ENCODE measurements around the gene TMEM270.

Gene TMEM270

DNA sequence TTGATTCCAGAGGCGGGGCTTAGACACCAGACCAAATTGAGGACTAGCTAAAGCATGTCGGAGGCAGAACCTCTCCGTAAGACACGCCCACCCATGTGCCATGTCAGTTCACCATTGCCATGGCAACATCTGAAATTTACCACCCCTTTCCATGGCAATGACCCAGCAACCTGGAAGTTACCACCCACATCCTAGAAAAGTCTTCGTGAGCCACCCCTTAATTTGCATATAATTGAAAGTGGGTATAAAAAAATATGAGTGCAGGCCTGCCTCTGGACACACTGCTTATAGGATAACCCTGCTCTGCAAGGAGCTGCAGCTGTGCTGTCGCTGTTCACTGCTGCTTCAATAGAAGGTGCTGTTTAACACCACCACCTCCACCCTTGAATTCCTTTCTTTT is 28.0 kb downstream of the TMEM270 start:
- peak; percentile 27 for DNase-seq (ENCODE audit: low spot score)

DNA sequence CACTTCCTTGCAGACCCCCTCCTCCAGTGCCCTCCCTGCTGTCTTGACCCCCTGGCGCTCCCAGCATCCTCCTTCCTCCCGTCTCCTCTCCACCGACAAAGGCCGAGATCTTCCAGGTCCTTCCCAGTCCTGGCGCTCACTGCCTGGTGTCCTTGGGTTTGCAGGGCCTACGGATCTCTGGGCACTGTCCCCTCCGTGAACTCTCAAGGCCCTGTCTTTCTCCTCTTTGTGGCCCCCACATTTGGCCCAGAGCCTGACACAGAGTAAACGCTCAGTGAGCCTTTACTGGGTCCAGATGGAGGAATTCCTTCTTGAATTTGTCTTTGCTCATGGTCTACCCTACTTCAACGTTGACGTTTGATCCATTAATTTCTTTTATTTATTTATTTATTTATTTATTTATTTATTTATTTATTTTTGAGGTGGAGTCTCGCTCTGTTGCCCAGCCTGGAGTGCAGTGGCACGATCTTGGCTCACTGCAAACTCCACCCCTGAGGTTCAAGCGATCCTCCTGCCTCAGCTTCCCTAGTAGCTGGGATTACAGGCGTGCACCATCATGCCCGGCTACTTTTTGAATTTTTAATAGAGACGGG is 29.7 kb downstream of the TMEM270 start:
- no peak for DNase-seq (ENCODE audit: low spot score)

DNA sequence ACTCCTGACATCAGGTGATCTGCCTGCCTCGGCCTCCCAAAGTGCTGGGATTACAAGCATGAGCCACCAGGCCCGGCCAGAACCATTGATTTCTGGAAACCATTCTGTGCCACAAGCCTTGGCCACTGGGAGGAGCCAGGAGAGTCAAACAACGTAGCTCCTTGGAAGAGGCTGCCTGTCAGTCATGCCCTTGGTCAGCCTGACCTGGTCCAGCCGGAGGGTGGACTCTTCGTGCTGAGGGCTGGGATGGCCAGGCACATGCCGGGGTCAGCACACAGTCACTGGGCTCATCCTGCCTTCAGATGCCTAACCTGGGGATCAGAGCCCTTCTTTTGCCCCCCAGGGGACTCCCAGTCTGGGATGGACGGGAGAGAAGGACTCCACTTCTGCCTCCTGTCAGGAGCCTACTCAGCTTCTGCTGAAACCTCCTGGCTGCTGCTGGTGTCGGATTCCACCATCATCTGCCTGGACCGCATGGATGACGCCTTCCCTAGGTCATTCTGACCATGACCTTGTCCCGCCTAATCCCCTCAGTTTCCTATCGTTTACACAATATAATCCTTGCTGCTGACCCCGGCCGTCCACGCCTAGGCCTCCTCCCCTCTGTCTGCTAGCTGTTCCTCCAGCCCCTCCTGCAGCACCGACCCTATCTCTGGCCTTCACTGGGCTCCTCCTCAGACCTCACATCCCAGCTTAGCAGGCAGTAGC is 30.4 kb downstream of the TMEM270 start:
- no peak for DNase-seq (ENCODE audit: low spot score)

DNA sequence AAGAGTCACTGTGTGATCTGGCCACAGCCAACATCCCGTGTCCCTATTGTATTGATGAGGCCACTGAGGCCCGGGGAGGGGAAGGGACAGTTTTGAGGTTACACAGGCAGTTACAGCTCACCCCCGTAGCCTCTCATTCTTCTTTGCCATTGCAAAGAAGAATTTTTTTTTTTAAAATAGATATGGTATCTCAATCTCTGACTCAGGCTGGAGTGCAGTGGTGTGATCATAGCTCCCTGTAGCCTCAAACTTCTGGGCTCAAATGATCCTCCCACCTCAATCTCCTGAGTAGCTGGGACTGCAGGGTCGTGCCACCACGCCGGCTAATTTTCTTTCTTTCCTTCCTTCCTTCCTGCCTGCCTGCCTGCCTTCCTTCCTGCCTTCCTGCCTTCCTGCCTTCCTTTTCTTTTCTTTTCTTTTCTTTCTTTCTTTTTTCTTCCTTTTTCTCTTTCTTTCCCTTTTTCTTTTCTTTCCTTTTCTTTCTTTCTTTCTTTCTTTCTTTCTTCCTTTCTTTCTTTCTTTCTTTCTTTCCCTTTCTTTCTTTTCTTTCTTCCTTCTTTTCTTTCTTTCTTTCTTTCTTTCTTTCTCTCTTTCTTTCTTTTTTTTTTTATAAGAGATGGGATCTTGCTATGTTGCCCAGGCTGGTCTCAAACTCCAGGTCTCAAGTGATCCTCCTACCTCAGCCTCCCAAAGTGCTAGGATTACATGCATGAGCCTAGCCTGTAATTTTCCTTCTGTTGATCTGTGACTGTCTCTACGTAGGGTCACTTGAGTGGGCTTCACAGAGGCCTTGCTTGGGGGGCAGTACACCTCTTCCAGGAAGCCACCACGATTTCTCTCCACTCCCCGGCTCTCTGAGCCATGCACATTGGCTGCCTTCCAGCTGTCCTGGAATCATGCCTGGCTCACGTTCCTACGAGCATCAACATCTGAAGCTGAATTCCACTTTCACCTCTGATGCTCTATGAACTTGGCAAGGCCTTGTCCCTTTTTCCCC is 31.3 kb downstream of the TMEM270 start:
- DNase-seq (ENCODE audit: low spot score) = no peak

DNA sequence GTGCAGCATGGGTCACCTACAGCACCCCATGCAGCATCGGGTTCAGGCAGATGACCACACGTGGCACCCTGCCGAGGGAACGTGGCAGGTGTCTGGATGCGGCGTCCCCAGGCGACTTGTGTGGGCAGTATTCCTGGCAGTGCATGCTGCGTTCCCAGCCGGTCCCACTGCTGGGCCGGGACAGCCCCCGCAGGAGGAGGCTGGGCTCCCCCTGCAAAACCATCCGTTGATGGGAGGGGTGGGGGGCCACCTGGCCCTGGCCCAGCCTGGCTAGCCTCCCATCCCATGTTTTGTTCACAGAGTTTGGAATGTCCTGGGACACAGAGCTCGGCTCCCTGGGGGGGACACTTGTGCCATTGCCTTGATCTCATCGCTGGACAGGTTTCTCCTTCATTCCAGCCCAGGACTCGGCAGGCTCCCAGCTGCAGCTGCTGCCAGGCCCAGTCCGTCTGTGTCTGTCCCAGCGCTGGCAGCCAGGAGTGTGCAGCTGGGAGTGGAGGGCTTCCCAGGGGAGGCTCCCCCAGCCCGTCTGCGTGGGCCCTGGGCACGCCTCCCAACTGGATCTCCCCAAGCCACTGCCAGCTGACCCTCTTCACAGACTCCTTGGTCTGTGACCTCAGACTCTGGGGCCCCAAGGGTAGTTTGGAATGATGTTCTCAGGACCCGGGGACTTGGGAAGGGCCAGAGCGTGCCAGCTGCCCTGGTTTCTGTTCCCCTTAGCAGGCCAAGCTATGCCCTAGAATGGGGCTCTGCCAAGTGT is 32.6 kb downstream of the TMEM270 start:
- no peak for DNase-seq (ENCODE audit: low spot score)

DNA sequence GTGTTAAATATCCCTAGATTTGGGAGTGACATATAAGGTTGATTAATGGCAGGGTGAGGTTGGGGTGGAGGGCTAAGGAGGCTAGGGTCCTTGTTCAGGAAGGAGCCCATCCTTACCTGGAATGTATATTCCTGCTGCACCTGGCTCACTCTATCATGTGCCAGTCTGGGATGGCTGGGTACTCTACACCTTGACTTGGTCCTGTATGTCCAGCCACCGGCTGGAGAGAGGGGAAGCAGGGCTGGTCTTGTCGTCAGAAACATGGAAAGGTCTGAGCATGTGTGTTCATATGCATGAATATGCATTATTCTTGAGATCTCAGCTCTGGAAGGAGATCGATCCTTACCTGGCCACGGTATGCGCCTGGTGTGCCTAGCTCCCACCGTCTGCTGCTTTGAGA is 33.2 kb downstream of the TMEM270 start:
- no peak for DNase-seq (ENCODE audit: low spot score)

DNA sequence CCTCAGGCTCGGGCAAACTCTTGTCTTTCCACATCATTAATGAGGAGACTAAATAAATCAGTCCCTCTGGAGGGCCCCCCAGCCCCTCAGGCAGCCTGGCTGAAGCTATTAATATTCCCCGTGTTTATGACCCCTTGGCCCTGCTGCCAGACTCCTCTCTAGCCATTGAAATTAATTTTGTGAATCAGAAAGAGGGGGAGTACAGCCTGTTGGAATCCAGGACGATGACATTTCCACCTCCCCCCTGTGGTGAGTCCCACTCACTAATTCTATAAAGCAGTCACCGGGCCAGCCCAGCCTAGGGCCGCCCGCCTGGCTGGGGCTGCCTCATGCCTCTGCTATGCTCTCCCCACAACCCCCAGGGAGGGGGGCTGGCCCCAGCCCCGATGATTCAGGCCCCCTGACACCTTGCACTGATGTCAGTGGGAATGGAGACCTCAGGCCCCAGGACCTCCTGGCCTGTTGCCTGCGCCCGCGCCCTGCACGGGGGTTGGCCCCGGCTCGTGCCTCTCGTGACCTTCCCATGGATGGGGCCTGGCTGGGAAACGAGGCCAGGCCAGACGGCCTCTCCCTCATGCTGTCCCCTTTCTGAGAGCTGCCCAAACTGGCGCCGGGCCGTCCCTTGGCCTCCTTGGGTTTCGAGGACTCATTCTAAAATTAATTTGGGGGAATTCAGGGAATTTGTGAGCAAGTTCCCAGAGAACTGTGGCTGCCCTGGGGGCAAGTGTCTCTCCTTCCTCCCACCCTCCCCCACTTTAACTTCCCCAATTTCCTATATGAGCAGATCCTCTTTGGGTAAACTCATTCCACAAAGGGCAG is 34.0 kb downstream of the TMEM270 start:
- DNase-seq (ENCODE audit: low spot score) = no peak

DNA sequence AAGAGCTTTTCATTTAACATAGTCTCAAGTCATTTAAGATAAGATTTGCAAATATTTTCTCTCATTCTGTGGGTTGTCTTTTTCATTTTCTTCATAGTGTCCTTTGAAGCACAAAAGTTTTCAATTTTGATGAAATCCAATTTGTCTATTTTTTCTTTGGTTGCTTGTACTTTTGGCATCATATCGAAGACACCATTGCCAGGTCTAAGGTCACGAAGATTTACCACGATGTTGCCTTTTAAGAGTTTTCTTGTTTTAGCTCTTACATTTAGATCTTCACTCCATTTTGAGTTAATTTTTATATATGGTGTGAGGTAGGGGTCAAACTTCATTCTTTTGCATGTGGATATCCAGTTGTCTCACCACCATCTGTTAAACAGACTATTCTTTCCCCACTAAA is 34.7 kb downstream of the TMEM270 start:
- DNase-seq (ENCODE audit: low spot score) = no peak

DNA sequence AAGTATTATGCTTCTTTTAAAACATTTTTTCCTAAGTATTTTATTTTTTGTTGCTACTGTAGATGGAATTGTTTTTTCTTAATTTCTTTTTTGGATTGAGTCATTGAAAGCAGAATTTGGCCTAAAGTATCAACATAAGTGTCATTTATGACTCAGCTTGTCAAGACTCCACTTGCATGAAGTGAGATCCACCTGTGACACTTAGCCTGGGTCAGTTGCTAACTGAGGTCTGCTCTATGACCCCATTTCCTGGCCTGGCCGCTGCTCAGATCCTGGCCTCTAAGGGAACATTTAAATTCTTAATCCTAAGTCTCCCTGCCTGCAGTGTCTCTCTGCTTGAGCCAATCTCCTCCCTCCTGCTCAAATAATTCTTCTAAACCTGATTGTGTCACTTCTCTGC is 35.5 kb downstream of the TMEM270 start:
- DNase-seq (ENCODE audit: low spot score) = no peak

DNA sequence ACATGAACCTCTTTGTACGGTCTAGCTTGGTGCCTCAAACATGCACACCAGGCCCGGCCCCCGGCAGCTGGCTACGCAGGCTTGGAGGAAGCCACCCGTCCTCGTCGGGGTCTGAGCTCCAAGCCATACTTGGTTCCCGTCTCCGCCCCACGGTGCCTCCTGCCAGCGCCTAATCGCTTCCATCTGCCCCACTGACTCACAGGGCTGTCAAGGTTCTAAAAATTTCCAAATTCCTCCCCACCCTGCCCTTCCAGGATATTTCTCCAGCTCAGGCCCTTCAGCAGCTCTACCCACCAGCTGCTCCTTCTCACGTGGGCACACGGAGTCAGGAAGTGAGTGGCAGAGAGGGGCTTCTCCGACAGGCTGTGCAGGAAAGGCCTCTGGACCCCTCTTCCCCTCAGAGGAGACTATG is 38.8 kb downstream of the TMEM270 start:
- no peak for DNase-seq (ENCODE audit: low spot score)

DNA sequence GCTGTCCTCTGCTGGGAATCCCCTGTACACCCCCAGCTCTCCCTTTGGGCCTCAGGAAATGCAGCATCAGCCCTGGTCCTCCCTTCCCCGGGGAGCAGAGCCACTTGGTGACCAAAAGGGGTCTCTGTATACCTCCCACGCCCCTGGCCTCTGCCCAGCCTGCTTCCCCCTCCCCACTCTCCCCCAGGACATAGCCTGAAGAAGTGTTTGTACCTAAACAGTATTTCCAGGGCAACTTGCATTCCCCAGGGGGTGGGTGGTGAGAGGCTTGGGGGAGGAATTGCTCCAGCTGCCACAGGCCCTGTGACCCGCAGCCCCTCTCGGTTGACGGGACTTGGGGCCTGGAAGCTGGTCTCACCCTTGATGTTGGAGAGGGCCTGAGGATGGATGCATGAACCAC is 39.3 kb downstream of the TMEM270 start:
- DNase-seq (ENCODE audit: low spot score) = no peak

DNA sequence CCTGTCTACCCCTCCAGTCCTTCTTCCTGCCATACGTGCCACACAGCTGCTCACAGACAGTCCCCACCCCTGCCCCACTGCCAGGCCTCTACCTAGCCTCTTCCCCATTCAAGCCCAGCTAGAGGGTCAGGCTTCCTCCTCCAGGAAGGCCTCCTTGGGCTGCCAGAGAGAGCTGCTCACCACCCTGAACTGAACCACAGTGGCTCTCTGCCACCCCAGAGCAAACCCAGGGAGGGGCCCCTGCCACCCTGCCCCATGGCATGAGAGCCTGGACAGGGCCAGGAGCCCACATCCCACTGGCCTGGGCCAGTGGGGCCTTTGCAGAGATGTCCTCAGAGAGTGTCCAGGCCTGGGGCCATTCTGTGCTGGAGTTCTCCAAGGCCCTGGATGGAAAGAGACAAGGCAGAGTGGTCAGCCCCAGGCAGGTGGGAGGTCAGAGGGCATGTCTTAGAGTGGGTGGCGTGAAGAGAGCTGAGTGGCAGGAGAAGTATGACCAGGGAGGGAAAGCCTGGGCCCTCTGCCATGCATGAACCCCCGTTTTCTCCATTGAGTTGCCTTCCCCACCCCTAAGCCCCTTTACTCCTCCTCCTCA is 40.4 kb downstream of the TMEM270 start:
- no peak for DNase-seq (ENCODE audit: low spot score)

DNA sequence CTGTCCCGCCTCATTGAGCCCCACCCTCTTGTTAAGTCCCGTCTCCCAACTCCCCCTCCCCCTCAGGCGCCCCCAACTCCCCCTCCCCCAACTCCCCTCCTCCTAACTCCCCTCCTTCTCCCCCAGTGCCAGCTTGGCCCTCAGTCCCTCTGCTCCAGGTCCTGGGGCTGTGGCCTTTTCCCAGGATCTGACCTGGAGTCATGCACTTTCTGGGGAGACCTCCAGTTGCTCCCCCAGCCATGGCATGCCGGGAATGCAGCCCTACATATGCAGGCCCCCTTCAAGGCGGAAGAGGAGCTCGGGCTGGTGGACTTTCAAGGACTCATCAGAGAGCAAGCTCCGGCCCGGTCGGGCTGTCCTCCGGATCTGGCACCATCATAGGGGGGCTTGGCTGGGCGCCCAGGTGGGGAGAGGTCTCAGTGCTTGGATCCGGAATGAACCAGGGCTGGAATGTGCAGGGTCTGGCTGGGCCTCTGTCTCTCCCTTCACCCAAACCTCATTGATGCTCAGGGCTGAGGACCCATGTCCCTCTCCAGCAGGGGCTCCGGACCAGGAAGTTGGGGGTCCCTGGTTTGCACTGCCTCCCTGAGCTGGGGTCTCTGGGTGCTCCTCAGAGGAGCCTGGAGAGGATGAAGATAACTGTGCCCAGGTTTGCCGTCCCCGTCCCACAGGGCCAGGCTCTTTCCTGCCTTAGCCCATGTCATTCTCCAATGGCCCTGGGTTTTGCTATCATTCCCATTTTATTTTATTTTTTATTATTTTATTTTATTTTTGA is 41.1 kb downstream of the TMEM270 start:
- no peak for DNase-seq (ENCODE audit: low spot score)

DNA sequence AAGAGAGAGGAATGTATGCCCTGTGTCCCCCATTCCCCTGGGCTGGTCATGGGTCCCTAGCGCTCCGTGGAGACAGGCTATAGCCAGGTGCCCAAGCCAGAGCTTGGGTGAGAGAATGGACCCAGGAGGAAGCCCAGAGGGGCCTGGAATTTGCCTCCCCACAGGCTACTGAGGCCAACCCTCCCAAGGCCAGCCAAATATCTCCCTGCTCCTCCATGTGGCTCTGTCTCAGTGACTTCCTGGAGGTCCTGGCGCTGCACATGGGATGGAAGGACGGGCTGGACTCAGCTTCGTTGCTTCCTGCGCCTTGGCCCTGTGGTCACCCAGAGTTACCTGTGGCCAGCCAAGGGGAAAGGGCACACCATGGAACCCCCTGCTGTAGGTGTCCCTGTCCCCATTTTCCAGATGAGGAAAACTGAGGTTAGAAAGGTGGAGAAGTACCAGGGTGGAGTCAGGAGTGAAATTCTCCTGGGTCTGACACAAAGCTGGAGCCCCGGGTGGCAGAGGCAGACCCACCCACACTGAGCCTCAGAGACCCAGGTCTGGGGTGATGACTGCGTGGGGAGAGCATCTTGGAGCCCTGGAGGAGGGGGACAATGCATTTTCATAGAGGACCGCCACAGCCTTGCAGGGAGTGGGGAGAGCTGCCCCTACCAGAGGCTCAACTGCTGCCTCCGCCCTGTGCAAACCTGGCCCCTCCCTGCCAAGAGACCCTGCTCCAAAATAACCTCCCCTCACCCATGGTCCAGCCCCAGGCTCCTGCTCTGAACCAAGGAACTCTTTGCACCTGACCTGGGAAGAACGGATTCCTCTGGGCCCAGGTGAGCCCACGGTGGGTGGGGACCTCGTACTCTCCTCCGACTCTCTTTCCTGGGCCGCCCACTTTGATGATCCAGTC is 42.6 kb downstream of the TMEM270 start:
- no peak for DNase-seq (ENCODE audit: low spot score)

DNA sequence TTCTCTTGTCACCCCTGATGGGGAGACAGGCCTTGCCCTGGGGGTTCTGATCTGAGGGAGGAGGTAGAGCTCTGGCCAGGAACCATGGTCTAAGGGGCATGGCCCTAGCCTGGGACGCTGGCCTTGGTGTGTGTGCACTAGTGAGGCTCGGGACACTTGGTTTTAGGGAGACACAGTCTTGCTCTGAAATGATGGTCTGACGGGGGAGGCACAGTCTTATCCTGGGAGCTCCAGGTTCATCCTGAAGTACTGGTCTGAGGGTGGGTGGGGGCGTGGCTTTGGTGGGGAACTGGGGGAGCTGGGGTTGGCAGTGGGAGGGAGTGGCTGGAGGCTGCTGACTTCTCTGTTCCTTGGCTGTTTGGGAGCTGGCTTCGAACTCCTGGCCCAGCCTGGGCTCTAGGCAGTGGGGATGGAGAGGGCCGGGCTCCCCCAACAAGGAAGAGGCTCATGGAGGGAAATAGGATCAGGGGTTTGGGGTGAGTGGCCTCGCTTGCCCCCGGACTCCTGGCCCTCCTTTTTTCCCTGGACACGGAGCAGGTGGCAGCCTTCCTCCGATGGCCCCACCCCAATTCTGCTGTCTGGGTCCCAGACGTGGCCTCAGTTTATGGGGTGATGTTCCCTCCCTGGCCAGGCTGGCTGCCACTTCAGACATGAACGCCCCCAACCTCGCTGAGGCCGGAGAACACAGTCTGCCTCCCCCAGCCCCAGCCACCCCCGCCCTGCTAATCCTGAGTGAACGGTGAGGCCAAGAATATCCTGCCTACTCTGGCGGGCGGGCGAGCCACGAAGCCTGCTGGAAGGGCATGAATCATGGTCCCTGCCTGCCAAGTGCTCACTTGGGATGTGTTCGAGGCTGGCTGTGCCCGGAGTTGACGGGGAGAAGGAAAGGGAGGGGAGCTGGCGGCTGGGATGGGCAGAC is 43.5 kb downstream of the TMEM270 start:
- DNase-seq (ENCODE audit: low spot score) = no peak

DNA sequence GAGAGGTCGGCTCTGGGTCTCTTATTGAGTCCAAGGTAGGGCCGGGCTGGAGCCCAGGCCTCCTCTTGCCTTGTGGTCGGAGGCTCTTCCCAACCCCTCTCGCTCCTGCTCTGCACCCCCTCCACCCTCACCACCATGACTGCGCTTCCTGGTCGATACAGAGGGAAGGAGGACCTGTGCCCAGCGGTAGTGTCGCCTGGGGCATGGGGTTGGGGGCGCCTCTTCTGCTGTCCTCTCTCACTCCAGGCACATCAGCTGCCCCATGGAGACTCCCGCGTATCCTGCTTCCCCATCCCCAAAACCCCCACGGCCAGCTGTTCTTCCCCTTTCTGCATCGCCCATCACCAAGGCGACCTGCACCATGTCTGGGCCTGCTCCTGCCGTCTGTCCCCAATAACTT is 44.4 kb downstream of the TMEM270 start:
- no peak for DNase-seq (ENCODE audit: low spot score)

DNA sequence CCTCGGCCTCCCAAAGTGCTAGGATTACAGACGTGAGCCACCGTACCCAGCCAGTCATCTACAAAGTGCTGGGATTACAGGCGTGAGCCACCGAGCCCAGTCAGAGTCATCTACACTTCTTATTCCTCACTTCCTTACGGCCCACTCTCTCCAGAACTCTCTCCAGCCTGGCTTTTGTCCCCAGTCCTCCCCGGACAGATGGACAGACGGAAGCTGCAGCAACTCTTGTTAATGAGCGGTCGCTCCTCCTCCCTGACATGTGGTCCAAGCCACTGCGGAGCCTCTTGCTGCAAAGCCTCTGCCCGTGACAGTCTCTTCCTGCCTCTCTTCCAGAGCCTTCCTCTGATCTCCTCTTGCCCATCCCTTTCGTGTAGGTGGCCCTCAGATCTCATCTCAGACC is 45.9 kb downstream of the TMEM270 start:
- DNase-seq (ENCODE audit: low spot score) = no peak

DNA sequence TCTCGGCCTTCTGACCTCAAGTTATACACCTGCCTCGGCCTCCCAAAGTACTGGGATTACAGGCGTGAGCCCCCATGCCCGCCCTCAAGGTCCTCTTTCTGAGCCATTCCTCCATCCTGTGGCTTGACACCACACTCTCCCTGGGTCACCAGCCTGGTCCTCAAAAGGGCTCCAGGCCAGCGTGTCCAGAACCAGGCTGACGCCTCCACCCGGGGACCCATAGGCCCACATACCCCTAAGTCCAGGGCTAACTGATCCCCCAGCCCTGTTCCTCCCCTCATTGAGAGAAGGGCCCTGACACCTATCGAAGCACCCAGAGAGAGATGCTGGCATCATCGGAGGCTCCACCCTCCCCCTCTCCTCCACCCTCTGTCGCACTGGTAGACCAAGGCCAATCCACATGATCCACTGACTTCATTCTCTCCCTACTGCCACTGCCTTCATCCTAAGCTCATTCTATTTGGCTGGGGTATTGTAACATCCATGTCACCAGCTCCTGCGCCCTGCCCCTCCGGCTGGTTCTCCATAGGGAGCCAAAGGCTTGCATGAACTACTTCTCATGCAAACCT is 46.7 kb downstream of the TMEM270 start:
- no peak for DNase-seq (ENCODE audit: low spot score)
